GM18858 (cell line): Measurements from ENCODE around the gene FERMT2.

ENCODE experiments used
- ATAC-seq: cut with Tn5 transposase; IDR thresholded peaks from one replicate; pipeline ENCODE4 v1.9.1; 2021; ENCODE audit not compliant: unreplicated experiment

Gene FERMT2

DNA sequence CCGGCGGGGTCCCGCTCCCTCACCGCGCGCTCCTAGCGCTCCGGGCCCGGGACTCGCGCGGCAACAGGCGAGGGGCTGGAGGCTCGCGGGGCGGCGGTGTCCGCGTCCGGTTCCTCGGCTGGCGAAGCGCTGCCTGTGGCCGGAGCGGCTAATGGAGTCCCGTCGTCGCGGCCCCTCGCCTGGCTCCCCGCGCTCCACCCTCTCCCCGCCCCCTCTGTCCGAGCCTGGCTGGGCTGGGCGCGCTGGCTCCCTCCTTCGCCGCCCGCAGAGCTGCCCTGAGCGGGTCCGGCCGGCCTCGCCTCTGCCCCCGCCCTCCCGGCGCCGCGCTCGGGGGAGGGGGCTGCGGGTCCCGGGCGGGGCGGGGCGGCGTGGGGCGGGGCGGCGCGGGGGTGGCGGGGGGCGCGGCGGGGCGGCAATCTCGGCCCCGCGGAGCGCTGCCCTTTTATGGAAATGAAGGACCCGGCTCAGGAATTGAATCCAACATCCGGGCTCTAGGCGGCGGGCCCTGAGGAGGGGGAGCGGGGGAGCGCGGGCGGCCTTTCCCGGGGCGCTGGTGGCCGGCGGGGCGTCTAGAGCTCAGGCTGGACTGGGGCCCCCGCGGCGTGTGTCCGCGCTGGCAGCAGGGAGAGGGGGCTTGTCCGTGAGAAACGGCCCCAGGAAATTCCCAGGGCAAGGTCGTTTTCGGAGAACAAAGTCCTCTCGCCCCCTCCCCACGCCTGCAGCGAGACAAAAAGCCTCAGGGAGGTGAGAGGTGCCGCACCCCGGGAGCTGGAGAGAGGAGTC, at the start of gene FERMT2:
Gene FERMT2, minus strand, starts transcription at position 153 of the 783 bp plus-strand sequence. CDS start 482 bp downstream, outside the sequence.
- no peak for ATAC-seq

GRCh38 chr14:52998376-52999015, 47.6 kb upstream of the FERMT2 start:
- ATAC-seq = no peak

DNA sequence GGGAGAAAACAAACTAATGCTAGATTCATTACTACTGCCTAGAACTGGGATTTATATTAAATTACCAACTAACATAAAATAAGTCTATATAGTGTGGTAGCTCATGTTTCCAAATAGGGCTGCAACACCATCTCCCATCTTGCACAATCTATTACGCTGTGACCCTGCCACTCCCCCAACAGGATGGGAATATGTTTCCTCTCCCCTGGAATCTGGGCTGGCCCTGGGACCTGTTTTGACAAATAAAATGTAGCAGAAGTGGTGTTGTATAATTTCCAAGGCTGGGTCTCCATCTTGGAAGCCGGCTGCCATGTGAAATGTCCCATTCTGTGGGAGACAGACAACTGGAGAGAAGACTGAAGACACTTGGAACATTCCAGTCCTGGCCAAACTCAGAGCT, 45.6 kb upstream of the FERMT2 start:
- no peak for ATAC-seq

DNA sequence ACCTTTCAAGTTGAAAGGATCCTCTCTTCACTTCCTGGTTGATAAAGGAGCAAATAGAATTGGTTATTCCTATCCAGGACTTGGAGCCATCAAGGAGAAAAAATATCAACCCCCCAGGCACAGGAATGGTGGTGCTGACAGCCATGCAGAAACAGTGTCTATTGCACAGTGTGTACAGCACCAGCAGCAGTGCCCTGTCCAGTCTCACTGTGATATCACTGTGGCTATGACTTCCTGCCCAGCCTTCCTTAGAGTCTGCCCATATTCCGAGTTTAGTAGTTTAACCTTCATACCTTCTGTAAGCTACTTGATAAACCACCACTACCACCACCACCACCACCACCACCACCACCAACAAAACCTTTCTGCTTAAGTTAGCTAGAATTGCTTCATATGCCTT, 45.1 kb upstream of the FERMT2 start:
- ATAC-seq = no peak

DNA sequence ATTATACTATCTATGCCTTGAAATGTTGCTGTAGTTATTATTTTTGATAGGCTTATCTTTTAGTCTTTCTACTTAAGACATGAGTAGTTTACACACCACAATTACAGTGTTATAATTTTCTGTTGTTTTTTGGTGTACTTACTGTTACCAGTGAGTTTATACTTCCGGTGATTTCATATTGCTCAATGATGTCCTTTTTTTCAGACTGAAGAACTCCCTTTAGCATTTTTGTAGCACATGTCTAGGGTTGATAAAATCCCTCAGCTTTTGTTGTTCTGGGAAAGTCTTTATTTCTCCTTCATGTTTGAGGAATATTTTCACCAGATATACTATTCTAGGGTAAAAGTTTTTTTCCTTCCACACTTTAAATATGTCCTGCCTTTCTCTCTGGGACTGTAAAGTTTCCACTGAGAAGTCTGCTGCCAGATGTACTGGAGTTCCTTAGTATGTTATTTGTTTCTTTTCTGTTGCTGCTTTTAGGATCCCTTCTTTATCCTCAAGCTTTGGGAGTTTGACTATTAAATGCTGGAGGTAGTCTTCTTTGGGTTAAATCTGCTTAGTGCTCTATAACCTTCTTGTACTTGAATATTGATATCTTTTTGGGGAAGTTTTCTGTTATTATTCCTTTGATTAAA, 41.5 kb upstream of the FERMT2 start:
- no peak for ATAC-seq

DNA sequence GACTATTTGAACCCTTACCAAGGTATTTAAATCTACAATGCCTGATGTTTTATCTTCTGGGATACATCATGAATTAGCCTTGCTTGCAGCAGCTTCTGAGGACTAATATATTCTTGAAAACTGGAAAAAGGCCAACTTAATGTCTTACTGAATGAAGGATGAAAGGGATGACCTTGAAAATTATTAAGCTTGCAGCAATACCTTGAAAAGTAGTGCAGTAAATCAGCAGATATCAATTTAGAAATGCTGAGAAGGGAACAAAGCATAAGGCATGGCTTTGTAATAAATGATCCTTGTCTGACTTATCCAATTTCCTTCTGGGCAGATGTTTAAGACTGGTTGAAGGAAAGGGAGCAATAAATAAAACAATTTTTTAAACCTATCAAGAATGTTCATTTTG, 37.3 kb upstream of the FERMT2 start:
- no peak for ATAC-seq

DNA sequence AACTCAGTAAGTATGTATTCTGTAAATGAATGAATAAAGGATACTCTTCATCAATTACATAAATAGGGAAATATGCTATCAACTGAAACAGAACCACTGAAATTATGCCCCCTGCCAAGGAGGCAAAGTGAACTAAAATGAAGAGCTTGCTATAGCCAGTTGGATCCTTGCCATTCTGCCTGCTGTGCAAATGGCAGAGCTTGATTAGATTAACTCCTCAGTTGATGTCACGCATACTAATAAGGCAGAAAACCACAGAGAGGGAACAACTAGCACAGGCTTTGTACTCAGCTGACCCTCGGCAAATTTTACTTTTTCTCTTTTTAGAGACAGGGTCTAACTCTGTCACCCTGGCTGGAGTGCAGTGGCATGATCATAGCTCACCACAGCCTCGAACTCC, 36.7 kb upstream of the FERMT2 start:
- no peak for ATAC-seq

DNA sequence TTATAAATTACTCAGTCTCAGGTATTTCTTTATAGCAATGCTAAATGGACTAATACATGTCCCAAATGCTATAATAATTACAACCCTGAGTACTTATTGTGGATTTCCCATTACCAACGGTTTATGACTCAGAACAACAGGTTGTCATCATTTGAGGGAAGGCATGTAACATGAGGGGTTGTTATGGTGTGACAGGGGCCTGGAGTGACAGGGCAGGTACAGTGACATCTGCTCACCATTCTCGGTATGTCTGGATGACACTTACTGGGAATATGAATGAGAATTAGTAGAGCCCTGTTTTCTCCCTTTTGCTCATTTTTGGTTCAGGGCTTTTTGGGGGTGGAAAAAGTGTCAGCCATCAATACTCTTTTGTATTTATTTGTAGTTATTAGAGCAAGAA, 36.2 kb upstream of the FERMT2 start:
- ATAC-seq = no peak

DNA sequence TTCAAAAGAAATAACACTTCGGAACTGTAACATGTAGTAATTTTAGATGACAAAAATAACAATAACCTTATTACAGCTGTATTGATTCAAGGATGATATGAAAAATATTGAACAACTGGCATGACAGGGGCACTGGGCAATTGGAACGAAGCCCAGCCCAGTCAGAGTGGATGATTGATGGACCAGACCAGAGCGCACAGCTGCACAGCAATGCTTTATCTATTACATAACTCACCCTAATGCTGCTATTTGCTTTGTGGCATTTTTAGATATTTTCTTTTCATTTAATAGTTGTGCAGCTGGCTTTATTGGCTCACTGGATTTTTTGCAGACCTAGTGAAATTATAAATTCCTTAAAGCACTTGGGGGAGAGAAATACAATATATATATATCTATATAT, 26.9 kb upstream of the FERMT2 start:
- ATAC-seq = no peak

DNA sequence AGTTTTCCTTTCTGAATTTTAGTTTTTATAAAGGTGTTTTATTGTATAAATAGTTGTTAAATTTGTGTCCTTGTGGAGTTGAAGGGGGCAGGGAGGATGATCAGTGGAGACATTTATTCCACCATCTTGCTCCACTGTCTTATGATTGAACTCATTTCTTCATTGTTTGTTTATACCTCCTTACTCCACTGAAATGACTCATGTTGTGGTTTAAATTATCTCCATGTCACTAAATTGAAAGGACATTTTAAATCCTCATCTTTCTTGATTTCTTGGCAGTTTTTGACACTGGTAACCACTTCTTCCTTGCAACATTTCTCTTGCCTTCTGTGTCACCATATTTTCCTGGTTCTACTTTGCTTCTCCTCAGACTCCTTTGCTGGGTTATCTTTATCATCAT, 23.6 kb upstream of the FERMT2 start:
- no peak for ATAC-seq

GRCh38 chr14:52961060-52961639, 10.3 kb upstream of the FERMT2 start:
- ATAC-seq = no peak

DNA sequence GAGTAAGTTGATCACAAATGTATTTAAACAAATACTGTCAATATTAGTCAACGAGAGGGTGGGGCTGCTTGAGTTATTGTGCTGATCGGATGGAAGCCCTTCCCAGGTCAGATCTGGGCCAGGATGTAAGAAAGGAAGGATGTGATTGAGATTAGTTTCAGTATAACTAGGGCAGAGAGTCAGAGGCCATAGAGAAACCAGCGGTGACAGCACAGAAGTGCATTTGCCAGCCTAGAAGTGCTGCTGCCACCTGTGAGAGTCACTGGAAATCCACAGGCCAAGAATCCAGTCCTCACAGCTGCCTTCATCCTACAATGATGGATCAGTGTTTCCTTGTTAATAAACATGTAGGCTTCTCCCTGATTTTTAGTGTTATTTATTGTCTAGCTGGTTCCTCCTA, 9.8 kb upstream of the FERMT2 start:
- ATAC-seq = no peak

GRCh38 chr14:52954346-52955214, 3.7 kb upstream of the FERMT2 start:
- ATAC-seq = no peak

DNA sequence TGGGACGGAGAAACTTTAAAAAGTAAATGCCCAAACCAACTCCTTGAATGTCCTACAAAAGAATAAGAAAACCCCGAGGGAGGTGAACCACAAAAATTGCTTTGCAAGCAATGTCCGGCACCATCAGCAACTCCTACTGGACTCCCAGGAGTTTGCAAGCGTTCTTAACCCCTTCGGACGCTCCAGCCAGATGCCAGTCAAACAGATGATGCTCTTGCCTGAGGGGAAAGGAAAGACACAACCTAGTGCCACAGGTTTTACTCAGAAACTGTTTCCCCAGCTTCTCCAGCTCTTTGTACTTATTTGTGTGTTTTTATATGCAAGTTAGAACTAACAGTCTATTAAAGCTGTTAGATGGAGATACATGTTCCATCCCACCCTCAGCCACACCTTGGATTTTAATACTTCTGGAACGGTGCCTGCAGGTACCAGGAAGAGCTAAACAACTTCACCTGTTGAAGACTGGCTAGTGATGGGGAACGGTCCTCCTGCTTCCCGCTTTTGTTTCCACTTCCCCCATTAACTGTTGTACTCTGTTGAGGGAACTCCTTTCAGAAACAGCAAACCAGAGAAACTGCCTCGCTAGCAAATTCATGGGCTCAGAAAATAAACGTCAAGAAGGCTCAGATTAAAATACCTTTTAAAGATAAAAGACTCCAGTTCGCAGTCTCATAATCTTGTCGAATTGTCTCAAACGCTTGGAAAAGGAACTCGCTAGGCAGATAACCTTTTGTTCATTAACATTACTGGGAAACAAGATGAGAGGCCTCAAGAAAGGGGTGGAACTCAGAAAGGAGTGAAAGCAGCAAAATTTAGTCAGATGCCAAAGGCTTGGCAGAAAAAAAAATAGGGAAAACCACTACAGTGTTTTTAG, 1.1 kb upstream of the FERMT2 start:
- no peak for ATAC-seq

DNA sequence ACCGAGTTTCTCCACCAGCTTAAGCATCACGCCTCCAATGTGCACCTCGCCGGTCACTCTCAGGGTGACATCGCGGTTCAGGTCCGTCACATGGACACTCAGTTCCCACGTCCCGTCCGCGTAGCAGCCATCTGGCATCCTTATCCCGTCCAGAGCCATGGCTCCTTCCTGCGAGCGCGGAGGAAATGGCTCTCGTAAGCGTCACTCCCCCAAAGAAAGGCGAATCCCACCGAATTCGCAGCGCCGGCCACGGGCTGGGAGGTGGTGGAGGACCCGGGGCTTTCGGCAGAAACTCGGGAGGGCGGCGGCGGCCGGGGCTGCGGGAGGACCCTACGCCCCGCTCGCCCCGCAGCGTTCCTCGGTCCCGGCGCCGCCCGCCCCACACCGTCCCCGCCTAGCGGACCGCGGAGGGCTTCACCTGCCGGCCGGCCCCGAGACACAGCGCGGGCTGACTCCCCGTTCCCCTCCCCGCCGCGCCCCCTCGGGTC, 396 bp downstream of the FERMT2 start:
- no peak for ATAC-seq

DNA sequence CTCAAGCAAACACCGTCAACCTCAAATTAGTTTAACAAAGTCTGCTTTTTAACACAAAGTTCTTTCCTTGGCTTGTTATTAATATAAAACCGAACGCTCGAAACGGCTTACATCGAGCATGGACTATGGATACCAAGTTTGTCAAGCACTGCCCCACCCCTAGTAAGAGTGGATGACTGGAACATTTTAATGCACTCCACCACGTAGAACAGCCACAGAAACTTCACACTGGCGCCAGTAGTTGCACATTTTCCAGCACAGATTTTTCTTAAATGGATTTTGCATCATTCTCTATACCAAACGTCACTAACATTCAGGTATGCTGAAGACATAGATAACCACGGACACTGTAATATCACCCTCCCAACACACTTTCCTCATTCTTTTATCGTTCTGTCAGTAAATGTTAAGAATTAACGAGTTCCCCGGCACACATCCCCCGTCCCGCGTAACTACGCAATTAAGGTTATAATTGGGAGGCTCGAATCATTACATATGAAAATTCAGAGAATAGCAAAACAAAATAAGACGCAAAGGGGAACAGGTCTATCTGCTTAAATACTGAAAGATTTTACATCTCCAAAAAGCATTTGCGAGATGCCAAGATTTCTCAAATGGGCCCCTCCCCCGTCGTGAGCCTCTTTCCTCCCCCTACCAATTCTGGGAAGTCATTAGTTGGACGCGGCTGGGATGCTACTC, 990 bp downstream of the FERMT2 start:
- ATAC-seq = no peak

DNA sequence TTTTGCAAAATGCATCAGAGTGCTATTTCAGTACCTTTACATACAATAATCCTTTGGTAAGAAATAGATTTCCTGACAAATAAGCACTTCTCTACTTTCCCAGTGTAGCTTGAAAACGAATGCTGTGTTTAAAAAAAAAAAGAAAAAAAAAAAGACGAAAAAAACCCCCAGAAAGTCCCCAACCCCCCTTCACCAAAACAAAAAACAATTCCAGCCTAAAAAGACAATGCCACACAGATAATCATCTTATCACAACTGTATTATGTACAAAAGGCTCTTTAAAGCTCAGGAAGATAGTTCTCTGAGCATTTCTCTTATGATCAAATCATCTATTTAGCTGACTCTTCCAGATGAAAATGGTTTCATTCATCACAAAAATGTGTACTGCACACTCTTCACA, 1.6 kb downstream of the FERMT2 start:
- ATAC-seq = no peak

- ATAC-seq = no peak
These were observed 2.0 kb downstream of the FERMT2 start for GRCh38 chr14:52948836-52949235.

DNA sequence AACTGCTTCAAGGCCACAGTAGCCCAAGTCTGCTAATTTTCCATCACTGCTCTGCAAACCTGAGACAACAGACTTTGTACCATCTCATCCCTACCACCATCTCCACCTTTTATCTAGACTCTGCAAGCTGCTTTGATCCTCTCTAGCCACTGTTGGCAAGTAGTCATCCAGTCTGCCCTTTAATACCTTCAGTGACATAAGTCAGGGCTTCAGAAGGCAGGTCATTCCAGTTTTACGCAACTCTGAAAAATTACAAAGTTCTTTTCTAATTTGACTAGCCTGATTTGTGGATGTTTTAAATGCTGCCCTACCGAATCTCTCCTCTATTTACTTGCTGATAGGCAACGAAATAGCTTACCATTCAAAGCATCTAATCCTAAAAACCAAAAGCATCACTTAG, 2.8 kb downstream of the FERMT2 start:
- ATAC-seq = no peak
